Upper lobe of left lung (tissue), 4 donors: ENCODE measurements around the gene DLGAP5.

ENCODE experiments used
- EP300 ChIP-seq, 4 donors: sonication (generic); formaldehyde crosslinking; IDR thresholded peaks; one replicate each; pipeline ENCODE4 v1.5.1; 2017; ENCODE audit warnings: antibody characterized with exemption in 4 of 4, control low read depth in 2 of 4
- POLR2A ChIP-seq, 4 donors: fragments of 450-650 bp; IDR thresholded peaks; one replicate each; pipeline ENCODE4 v1.5.1; 2016 to 2017; ENCODE audit warnings: antibody characterized with exemption in 4 of 4, mild to moderate bottlenecking in 2 of 4
- POLR2AphosphoS5 ChIP-seq, 2 donors: sonication (generic); formaldehyde crosslinking; IDR thresholded peaks; one replicate each; pipeline ENCODE4 v1.5.1; 2017; ENCODE audit warnings: antibody characterized with exemption in 2 of 2
- TF ChIP-seq, protein P1 (sequence below), 6 experiments: fragments of 450-650 bp in 4 of 6; fragments of 200-600 bp in 2 of 6; sonication (generic) in 2 of 6; IDR thresholded peaks; one replicate each; pipeline ENCODE4 v1.5.1; 2016 to 2019; ENCODE audit warnings: antibody characterized with exemption in 6 of 6

DNA sequence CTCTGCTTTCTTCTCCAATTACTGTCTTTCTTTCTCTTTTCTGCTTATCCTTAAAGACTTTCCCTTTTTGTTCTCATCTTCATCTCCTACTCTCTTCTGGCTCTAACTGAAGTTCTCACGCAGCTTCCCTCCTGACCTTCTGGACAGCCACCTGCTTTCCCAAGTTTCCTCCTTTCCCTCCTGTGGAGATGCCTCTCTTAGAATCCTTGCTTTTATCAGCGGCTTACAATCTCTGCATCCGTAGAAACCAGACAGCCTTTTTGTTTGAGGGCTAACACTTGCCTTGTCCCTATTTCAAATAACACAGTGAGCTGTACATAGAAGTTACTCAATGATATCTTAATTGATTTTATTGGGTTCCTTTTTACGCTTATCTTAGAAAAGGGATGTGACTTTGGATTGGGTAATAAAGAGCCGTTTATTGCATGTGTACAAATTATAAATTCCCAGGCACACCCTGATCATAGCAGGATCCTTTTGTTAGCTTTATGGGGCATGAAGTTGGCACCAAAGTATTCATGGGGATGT, 64.4 kb downstream of the DLGAP5 start:
- TF ChIP-seq, protein P1, sequence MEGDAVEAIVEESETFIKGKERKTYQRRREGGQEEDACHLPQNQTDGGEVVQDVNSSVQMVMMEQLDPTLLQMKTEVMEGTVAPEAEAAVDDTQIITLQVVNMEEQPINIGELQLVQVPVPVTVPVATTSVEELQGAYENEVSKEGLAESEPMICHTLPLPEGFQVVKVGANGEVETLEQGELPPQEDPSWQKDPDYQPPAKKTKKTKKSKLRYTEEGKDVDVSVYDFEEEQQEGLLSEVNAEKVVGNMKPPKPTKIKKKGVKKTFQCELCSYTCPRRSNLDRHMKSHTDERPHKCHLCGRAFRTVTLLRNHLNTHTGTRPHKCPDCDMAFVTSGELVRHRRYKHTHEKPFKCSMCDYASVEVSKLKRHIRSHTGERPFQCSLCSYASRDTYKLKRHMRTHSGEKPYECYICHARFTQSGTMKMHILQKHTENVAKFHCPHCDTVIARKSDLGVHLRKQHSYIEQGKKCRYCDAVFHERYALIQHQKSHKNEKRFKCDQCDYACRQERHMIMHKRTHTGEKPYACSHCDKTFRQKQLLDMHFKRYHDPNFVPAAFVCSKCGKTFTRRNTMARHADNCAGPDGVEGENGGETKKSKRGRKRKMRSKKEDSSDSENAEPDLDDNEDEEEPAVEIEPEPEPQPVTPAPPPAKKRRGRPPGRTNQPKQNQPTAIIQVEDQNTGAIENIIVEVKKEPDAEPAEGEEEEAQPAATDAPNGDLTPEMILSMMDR (IDR thresholded peaks at IDR 0.05), result no peak
- TF ChIP-seq POLR2A (IDR thresholded peaks at IDR 0.05) (no peak), POLR2AphosphoS5 (IDR thresholded peaks at IDR 0.05) (no peak), EP300 (IDR thresholded peaks at IDR 0.05) (no peak)
